IPS-18c (cell line): ENCODE data around the gene SARS1.

Experiments
- H3K4me3 ChIP-seq: 2 replicates; pipeline ENCODE4 v1.7.0; 2013; ENCODE audit warnings: low read depth, mild to moderate bottlenecking, low read length, moderate library complexity; ENCODE audit not compliant: insufficient read depth
- H3K9me3 ChIP-seq: one replicate; pipeline ENCODE4 v1.6.1; 2013; ENCODE audit warnings: mild to moderate bottlenecking, low read length, moderate library complexity; ENCODE audit not compliant: control insufficient read depth, insufficient read depth

Gene SARS1

DNA sequence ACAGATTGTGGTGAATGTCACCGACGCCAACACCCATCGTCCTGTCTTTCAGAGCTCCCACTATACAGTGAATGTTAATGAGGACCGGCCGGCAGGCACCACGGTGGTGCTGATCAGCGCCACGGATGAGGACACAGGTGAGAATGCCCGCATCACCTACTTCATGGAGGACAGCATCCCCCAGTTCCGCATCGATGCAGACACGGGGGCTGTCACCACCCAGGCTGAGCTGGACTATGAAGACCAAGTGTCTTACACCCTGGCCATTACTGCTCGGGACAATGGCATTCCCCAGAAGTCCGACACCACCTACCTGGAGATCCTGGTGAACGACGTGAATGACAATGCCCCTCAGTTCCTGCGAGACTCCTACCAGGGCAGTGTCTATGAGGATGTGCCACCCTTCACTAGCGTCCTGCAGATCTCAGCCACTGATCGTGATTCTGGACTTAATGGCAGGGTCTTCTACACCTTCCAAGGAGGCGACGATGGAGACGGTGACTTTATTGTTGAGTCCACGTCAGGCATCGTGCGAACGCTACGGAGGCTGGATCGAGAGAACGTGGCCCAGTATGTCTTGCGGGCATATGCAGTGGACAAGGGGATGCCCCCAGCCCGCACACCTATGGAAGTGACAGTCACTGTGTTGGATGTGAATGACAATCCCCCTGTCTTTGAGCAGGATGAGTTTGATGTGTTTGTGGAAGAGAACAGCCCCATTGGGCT lies 38.6 kb downstream of the SARS1 start:
- peaks cover 7% of the 10 kb centered on the region for H3K9me3 ChIP-seq
- no peak overlapping the region for H3K4me3 ChIP-seq

DNA sequence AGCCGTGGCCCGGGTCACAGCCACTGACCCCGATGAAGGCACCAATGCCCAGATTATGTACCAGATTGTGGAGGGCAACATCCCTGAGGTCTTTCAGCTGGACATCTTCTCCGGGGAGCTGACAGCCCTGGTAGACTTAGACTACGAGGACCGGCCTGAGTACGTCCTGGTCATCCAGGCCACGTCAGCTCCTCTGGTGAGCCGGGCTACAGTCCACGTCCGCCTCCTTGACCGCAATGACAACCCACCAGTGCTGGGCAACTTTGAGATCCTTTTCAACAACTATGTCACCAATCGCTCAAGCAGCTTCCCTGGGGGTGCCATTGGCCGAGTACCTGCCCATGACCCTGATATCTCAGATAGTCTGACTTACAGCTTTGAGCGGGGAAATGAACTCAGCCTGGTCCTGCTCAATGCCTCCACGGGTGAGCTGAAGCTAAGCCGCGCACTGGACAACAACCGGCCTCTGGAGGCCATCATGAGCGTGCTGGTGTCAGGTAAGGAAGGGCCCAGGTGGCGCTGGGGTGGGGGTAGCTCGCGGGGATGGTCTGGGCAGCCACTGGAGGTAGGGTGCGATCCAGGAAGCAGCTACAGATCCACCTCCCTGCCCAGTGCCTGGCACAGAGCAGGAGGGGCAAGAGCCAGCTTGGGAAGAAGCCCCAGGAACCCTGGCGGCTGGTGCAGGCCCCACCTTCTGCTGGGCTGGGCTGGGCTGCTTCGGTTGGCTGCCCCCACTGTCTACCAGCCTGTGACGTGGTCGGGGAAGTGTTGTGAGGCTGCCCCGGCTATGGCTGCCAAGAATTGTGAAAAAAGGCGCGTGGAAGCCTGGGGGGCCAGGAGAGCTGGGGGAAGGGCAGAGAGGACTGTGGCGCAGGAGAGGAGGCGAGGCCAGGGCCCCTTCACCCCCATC lies 39.4 kb downstream of the SARS1 start:
- no peak overlapping the region for H3K4me3 ChIP-seq
- H3K9me3 ChIP-seq: peaks cover 7% of the 10 kb centered on the region

DNA sequence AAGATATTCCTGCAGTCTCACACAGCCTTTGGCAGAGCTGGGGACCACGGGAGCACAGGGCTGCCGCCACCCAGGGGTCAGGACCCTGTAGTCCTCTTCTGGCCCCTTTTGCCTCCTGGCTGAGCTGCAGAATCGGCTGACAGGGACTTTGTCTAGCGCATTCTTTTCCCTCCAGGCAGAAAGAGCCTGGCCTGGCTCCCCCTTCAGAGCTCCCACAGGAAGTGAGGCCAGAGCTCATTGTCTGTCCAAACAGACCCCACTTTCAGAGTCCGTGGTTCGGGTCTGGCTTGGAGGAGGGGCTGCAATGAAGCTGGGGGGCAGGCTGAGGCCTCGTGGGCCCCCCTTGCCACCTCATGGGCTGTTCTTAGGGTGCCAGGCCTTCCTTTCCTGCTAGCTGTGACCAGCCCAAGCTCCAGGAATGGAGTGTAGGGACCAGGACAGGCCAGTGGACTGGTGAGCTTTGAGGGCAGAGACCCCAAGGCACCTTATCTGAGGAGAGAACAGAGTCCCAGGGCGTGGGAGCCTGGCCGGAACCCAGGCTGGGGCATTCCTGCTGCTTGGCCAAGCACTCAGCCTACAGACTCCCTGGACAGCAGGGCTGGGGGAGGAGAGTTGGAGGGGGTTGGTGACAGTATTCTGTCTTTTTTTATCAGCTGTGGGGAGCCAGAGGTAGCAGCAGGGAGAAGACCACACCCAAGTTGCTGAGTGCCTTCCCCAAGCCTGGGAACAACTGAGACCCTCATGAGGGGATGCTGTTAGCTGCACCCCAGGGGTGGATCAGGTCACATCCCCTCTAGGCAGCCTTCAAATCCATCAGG lies 40.3 kb downstream of the SARS1 start:
- peaks cover 7% of the 10 kb centered on the region for H3K9me3 ChIP-seq
- H3K4me3 ChIP-seq: peak overlapping the region; percentile 11; the same call in 1 of the 2 replicates

DNA sequence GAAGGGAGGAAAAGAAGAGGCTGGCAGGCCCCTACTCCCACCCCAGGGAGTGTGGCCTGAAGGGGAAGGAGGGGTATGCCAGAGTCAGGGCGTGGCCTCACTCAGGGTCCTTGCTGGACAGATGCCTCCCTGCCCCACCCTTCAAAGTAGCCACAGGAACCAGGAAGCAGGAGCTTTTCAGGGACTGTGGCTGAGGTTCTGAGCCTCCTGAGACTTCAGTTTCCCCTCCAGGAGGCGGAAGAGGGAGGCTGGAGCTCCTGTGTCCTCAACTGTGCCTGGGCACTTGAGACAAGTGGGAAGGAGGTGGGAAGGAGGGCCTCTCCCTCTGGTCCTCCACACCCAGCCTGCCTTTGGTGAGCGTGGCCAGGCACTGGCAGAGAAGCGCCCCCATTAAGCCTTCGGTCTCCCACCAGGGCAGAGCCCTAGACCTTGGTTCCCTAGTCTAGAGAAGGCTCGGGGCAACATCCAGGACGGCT lies 40.9 kb downstream of the SARS1 start:
- H3K4me3 ChIP-seq: no peak overlapping the region; the same call in 1 of the 2 replicates

DNA sequence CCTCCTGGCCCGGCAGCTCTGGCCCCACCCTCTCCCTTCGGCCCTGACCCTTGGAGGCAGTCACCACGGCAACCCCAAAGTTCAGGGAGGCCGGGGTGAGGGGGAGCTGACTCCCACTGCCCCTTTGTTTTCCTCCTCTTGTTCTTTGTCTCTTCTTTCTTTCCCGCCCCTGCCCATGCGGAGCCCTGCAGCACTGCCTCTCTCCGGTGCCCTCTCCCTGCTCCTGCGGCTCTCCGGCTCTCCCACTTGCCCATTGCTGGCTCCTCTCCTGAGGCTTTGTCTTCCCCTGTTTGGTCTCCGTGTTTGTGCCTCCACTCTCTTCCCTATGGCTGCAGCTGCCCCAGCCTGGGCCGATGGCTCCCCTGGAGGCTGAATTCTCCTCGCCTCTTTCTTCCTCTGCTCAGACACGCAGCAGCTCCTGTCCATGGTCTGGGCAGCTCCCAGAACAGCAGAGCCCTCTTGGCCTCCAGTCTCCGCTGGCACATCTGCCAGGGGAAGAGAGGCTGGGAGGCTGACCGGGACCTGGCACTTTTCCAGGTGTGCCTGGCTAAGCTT lies 41.5 kb downstream of the SARS1 start:
- Histone ChIP-seq H3K4me3 (no peak overlapping the region; the same call in none of the 2 replicates), H3K9me3 (peaks cover 7% of the 10 kb centered on the region)

More for the DNA sequence above, 40.9 kb downstream of the SARS1 start:
- H3K9me3 ChIP-seq: peaks cover 7% of the 10 kb centered on the region

DNA sequence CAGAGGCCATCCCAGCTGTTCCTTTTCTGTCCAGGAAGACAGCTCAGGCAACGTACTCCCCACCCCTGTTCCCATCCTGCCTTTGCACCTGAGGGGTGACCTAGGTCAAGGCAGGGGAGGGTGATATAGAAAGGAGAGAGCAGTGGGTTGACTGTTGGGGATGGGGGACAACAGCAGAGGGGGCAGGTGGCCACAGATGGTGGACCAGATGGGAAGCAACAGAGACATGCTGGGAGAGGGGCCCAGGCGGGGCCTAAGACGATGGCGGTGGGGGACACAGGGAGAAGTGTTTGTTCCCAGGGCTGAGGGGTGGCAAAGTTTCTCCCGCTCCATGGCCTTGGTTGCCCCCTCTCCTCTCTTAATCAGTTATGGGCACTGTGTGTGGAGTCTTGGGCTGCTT lies 42.0 kb downstream of the SARS1 start:
- Histone ChIP-seq H3K9me3 (peaks cover 5% of the 10 kb centered on the region), H3K4me3 (no peak overlapping the region; the same call in 1 of the 2 replicates)

DNA sequence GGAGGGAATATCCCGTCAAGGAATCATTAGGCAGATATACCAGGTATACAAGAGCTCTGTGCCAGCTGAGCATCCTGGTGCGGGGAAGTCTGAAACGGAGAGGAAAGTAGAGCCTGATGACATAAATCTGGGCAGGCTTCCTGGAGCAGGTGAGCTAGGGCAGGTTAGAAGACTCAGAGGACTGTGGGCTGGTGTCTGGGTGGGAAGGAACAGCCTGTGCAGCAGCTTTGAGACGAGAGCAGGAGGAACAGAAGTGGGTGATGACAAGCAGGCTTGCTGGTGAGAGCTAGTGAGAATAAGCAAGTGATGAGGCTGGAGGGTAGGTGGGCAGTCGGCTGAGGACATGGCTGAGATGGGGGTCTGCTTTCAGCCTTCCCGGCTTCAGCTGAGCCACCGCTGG lies 42.4 kb downstream of the SARS1 start:
- H3K9me3 ChIP-seq: peaks cover 2% of the 10 kb centered on the region

DNA sequence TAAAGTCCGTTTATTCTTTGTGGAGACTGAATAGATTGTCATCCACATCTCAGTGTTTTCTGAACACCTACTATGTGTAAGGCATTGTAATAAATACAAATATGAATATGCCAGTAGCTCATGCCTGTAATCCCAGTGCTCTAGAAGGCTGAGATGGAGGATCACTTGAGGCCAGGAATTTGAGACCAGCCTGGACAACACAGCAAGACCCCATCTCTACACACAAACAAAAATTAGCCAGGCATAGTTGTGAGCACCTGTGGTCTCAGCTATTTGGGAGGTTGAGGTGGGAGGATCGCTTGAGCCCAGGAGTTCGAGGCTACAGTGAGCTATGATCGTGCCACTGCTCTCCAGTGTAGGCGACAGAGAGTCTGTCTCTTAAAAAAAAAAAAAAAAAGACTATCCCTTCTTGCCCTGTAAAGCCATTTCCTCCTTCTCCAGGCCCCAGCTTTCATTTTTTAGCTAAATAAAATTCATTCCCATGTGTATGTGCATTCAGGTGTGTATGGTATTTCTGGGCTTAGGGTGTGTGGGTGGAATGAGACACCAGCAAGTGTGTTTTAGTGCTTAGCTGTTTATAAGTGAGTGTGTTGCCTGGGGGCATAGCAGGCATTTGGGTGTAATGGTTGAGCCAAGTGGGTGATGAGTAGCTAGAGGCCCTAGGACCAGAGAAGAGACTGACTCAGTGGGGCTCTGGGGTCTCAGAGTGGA lies 43.4 kb downstream of the SARS1 start:
- H3K4me3 ChIP-seq: no peak overlapping the region
- H3K9me3 ChIP-seq: no peaks in the 10 kb centered on the region

More for the DNA sequence above, 42.4 kb downstream of the SARS1 start:
- no peak overlapping the region for H3K4me3 ChIP-seq

DNA sequence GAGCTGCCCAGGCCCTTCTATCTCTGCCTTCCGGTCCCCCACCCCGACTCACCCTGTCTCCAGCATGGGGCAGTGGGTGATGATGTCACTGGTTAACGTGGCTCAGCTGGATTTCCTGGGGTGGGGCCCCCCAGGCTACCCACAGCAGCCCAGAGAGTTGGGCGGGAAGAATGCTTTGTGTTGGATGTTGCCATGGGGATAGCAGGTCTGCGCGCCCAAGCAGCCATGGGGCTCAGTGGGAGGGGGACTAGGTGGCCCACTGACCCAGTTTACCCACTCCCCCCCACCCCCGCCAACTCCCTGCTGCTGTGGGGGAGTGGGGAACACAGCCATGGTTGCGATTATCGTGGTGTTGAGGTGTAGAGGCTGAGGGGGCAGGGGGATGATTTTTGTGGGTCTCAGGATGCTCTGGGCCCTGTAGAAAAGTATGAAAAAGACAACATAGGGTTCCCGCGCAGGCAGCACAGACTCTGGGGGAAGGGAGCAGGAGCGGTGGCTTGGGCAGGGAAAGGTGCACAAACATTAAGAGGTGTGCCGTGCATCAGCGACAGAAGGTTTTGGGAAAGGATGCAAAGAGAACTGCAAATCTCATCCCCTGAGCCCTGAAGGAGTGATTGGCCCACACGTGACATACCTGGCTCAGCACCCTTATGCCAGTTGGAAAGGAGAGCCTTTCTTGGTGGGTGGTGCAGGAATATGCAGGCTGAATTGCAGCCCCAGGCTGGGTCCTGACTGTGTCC lies 44.1 kb downstream of the SARS1 start:
- Histone ChIP-seq H3K4me3 (no peak overlapping the region), H3K9me3 (no peaks in the 10 kb centered on the region)

DNA sequence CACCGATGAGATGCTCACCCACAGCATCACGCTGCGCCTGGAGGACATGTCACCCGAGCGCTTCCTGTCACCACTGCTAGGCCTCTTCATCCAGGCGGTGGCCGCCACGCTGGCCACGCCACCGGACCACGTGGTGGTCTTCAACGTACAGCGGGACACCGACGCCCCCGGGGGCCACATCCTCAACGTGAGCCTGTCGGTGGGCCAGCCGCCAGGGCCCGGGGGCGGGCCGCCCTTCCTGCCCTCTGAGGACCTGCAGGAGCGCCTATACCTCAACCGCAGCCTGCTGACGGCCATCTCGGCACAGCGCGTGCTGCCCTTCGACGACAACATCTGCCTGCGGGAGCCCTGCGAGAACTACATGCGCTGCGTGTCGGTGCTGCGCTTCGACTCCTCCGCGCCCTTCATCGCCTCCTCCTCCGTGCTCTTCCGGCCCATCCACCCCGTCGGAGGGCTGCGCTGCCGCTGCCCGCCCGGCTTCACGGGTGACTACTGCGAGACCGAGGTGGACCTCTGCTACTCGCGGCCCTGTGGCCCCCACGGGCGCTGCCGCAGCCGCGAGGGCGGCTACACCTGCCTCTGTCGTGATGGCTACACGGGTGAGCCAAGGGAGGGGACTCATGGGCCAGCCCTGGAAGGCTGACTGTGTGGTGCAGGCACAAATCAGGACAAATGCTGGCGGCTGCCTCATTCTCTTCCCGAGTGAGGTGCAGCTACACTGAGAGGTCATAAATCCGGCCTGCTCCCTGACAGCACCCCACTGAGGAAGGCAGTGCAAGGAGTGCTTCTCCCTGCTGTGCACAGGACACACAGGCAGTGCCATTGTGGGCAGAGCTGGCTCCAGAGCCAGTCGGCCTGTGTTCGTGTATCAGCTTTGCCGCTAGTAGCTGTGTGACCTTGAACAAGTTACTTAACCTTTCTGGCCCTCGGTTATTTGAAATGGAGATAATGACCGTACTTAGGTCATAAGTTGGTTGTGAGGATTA lies 45.1 kb downstream of the SARS1 start:
- no peaks in the 10 kb centered on the region for H3K9me3 ChIP-seq
- H3K4me3 ChIP-seq: no peak overlapping the region; the same call in 1 of the 2 replicates

DNA sequence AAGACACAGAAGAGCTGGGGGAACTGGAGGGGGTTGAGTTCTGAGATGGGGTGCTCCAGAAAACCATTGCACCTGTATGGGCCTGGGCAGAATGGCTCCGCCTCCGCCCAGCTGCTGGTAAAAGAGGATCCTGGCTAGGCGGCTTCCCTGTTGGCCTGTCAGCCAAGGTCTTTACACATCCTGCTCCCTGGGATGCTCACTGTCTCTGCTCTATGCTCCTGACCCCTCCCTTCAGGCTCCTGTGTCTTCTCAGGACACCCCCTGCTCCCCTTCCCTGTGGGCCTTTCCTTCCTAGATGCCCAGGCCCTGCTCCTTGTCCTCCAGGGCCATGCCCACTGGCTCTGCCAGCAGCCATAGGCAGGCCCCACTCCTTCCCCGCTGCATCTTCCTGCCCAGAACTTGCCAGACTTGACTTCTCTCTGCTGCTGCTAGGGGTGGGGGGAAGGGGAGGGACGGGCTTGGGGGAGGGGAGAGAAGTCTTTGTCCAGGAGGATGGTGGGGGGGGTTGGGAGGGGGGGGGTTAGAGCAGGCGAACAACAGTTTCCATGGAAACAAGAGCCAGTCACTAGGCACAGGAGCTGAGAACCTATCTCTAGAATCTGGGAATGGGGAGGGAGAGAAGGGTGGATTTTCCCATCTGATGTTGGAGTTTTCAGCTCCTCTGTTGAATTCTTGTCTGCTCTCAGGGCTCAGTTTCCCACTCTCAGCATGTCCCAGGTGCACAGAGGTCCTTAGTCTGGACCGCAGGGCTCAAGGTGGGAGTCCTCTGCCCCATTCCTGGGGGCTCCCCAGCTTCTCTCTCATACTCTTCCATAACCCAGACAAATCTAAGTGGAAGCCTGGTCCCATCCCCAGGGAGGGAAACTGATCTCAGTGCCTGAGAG lies 46.2 kb downstream of the SARS1 start:
- H3K9me3 ChIP-seq: no peaks in the 10 kb centered on the region
- no peak overlapping the region for H3K4me3 ChIP-seq

DNA sequence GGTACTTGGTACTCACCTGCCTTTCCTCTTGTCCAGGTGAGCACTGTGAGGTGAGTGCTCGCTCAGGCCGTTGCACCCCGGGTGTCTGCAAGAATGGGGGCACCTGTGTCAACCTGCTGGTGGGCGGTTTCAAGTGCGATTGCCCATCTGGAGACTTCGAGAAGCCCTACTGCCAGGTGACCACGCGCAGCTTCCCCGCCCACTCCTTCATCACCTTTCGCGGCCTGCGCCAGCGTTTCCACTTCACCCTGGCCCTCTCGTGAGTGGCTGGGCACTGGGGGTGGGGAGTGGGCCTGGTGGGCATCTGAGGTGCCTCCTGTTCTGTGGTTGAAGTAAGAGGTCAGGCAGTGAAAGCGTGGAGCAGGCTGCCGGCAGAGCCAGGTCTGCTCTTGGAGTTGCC lies 47.3 kb downstream of the SARS1 start:
- no peak overlapping the region for H3K4me3 ChIP-seq
- no peaks in the 10 kb centered on the region for H3K9me3 ChIP-seq

DNA sequence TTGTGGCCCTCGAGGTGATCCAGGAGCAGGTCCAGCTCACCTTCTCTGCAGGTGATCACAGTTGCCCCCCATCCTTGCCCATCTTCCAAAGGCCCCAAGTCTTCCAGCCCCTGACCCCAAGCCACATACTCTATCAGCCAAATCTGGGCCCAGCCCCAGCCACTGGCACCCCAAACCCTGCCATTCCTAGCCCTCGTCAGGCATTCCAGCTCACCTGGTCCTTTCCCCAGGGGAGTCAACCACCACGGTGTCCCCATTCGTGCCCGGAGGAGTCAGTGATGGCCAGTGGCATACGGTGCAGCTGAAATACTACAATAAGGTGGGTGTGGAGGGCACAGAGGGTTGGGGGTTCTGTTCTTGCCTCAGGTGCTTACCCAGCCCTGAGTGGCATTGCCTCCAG lies 47.9 kb downstream of the SARS1 start:
- no peak overlapping the region for H3K4me3 ChIP-seq

More for the DNA sequence above, 47.9 kb downstream of the SARS1 start:
- no peaks in the 10 kb centered on the region for H3K9me3 ChIP-seq
